H9 (cell line): ENCODE measurements around the gene PTPRK. TPM values are rescaled to one million over a fixed set of nuclear protein-coding genes. Genes with fewer than 3 reads are reported as not detected.

Experiments
- DNase-seq: peaks from one replicate; pipeline ENCODE4 v3.0.0-alpha.2; 2017
- H2AFZ ChIP-seq: one replicate; pipeline ENCODE4 v1.6.1; 2013; ENCODE audit warnings: mild to moderate bottlenecking, low read length, control low read depth, moderate library complexity
- H2AK5ac ChIP-seq: 2 replicates; pipeline ENCODE4 v1.6.1; 2013; ENCODE audit warnings: low read length, control low read depth, mixed read lengths; ENCODE audit not compliant: insufficient read length
- H2BK120ac ChIP-seq: one replicate; pipeline ENCODE4 v1.6.1; 2013; ENCODE audit warnings: low read depth, mild to moderate bottlenecking, low read length, control low read depth, inconsistent platforms; ENCODE audit not compliant: poor library complexity, severe bottlenecking
- H2BK12ac ChIP-seq: 2 replicates; pipeline ENCODE4 v1.6.1; 2013; ENCODE audit warnings: low read length, control low read depth, mixed read lengths, low read depth; ENCODE audit not compliant: insufficient read length
- H2BK15ac ChIP-seq: 2 replicates; pipeline ENCODE4 v1.6.1; 2013; ENCODE audit warnings: low read depth, low read length, control low read depth
- H2BK20ac ChIP-seq: one replicate; pipeline ENCODE4 v1.6.1; 2013; ENCODE audit warnings: low read depth, mild to moderate bottlenecking, low read length, control low read depth, inconsistent platforms; ENCODE audit not compliant: poor library complexity, severe bottlenecking
- H2BK5ac ChIP-seq: 2 replicates; pipeline ENCODE4 v1.6.1; 2013; ENCODE audit warnings: low read length, control low read depth, mixed read lengths; ENCODE audit not compliant: insufficient read length
- H3K14ac ChIP-seq: 2 replicates; pipeline ENCODE4 v1.6.1; 2013; ENCODE audit warnings: low read length, control low read depth; ENCODE audit not compliant: insufficient read depth
- H3K18ac ChIP-seq: 2 replicates; pipeline ENCODE4 v1.6.1; 2013; ENCODE audit warnings: low read depth, mild to moderate bottlenecking, mixed read lengths, low read length, control low read depth; ENCODE audit not compliant: insufficient read length
- H3K23ac ChIP-seq: 2 replicates; pipeline ENCODE4 v1.6.1; 2013; ENCODE audit warnings: low read length, control low read depth, mixed read lengths, low read depth; ENCODE audit not compliant: insufficient read length
- H3K23me2 ChIP-seq: 2 replicates; pipeline ENCODE4 v1.6.1; 2013; ENCODE audit warnings: low read depth, mild to moderate bottlenecking, mixed read lengths, low read length, control low read depth; ENCODE audit not compliant: insufficient read length, poor library complexity, severe bottlenecking
- H3K27ac ChIP-seq: 2 replicates; pipeline ENCODE4 v1.5.1; 2013; ENCODE audit warnings: low read length, control low read depth, mixed read lengths, low read depth; ENCODE audit not compliant: insufficient read length
- H3K27me3 ChIP-seq: 2 replicates; pipeline ENCODE4 v1.6.1; 2013; ENCODE audit warnings: low read length, control low read depth, inconsistent platforms; ENCODE audit not compliant: insufficient read depth
- H3K4ac ChIP-seq: 2 replicates; pipeline ENCODE4 v1.6.1; 2013; ENCODE audit warnings: low read depth, mild to moderate bottlenecking, control low read depth, inconsistent platforms, low read length, moderate library complexity
- H3K4me1 ChIP-seq: 2 replicates; pipeline ENCODE4 v1.6.1; 2013; ENCODE audit warnings: low read length, control low read depth, inconsistent platforms; ENCODE audit not compliant: insufficient read depth
- H3K4me2 ChIP-seq: 2 replicates; pipeline ENCODE4 v1.6.1; 2013; ENCODE audit warnings: low read length, control low read depth, mixed read lengths; ENCODE audit not compliant: insufficient read length, insufficient read depth
- H3K56ac ChIP-seq: 2 replicates; pipeline ENCODE4 v1.6.1; 2013; ENCODE audit warnings: low read depth, mild to moderate bottlenecking, mixed read lengths, low read length, control low read depth; ENCODE audit not compliant: insufficient read length
- H3K79me1 ChIP-seq: 2 replicates; pipeline ENCODE4 v1.6.1; 2013; ENCODE audit warnings: low read depth, mild to moderate bottlenecking, moderate library complexity, low read length, control low read depth, inconsistent platforms; ENCODE audit not compliant: insufficient read depth, poor library complexity, severe bottlenecking
- H3K79me2 ChIP-seq: 2 replicates; pipeline ENCODE4 v1.6.1; 2013; ENCODE audit warnings: low read length, control low read depth, inconsistent platforms; ENCODE audit not compliant: insufficient read depth
- H3K9ac ChIP-seq: 2 replicates; pipeline ENCODE4 v1.6.1; 2013; ENCODE audit warnings: low read length, control low read depth, mixed read lengths; ENCODE audit not compliant: insufficient read length; ENCODE audit errors: extremely low read depth
- H3K9me3 ChIP-seq: one replicate; pipeline ENCODE4 v1.6.1; 2013; ENCODE audit warnings: low read depth, low read length, inconsistent platforms; ENCODE audit not compliant: control insufficient read depth
- H3T11ph ChIP-seq: one replicate; pipeline ENCODE4 v1.6.1; 2013; ENCODE audit warnings: mild to moderate bottlenecking, low read length, control low read depth, inconsistent platforms
- H4K20me1 ChIP-seq: one replicate; pipeline ENCODE4 v1.6.1; 2013; ENCODE audit not compliant: control insufficient read depth, insufficient read length, insufficient read depth
- H4K5ac ChIP-seq: 2 replicates; pipeline ENCODE4 v1.6.1; 2013; ENCODE audit warnings: low read depth, mild to moderate bottlenecking, mixed read lengths, low read length, control low read depth; ENCODE audit not compliant: insufficient read length
- H4K8ac ChIP-seq: replicated peaks from 2 replicates; pipeline ENCODE4 v1.6.1; 2013; ENCODE audit warnings: low read length, control low read depth, mixed read lengths, low read depth; ENCODE audit not compliant: insufficient read length
- H4K91ac ChIP-seq: 2 replicates; pipeline ENCODE4 v1.6.1; 2013; ENCODE audit warnings: low read depth, mild to moderate bottlenecking, moderate library complexity, mixed read lengths, low read length, control low read depth; ENCODE audit not compliant: insufficient read length
- H3K27ac Mint-ChIP-seq, 3 experiments: 2 replicates in 2 of 3; 3 replicates in 1 of 3; pipeline ENCODE4 v1.8.0; 2020 to 2021; ENCODE audit warnings: mixed read lengths in 3 of 3, mild to moderate bottlenecking in 1 of 3, moderate library complexity in 1 of 3
- H3K27me3 Mint-ChIP-seq: 2 replicates; pipeline ENCODE4 v1.8.0; 2021; ENCODE audit warnings: low read depth, mild to moderate bottlenecking, moderate library complexity, mixed read lengths
- H3K36me3 Mint-ChIP-seq, 3 experiments: 2 replicates in 2 of 3; 3 replicates in 1 of 3; pipeline ENCODE4 v1.8.0; 2020 to 2021; ENCODE audit warnings: low read depth in 3 of 3, mixed read lengths in 3 of 3; ENCODE audit not compliant: insufficient read depth in 1 of 3
- H3K4me1 Mint-ChIP-seq, 2 experiments: 2 replicates each; pipeline ENCODE4 v1.8.0; 2020; ENCODE audit warnings: mixed read lengths in 2 of 2
- H3K4me3 Mint-ChIP-seq, 2 experiments: 2 replicates in 1 of 2; 3 replicates in 1 of 2; pipeline ENCODE4 v1.8.0; 2020 to 2021; ENCODE audit warnings: mild to moderate bottlenecking in 2 of 2, mixed read lengths in 2 of 2, moderate library complexity in 1 of 2
- H3K9me3 Mint-ChIP-seq, 2 experiments: 2 replicates in 1 of 2; 3 replicates in 1 of 2; pipeline ENCODE4 v1.8.0; 2020; ENCODE audit warnings: mild to moderate bottlenecking in 2 of 2, mixed read lengths in 2 of 2, moderate library complexity in 1 of 2
- CTCF ChIP-seq: fragments of 200-600 bp; sonication (generic); conservative IDR thresholded peaks from 3 replicates; pipeline ENCODE4 v1.8.0; 2021; ENCODE audit warnings: antibody characterized with exemption, mild to moderate bottlenecking
- whole genome bisulfite sequencing: extraction: QIAGEN DNeasy Blood & Tissue Kit; methylation state at CpG from one replicate; pipeline ENCODE4 v1.1.7; 2013; ENCODE audit warnings: missing lambda C conversion rate, low lambda C conversion rate, mixed read lengths; ENCODE audit not compliant: insufficient read length; ENCODE audit errors: extremely low coverage; 5-methylcytosine and 5-hydroxymethylcytosine counted together
- total RNA-seq: library from RNA; stranded (reverse); gene quantifications from 2 replicates; pipeline ENCODE4 v1.2.1, GENCODE V29; 2021

Gene PTPRK
- total RNA-seq, 1 experiment from 2014 or later, result 47.9 TPM

- Histone ChIP-seq H3T11ph (no peak overlapping the region), H3K4me1 (peaks cover 6% of the 10 kb centered on the region), H2BK15ac (no peak overlapping the region), H3K14ac (no peak overlapping the region), H4K8ac (no peak overlapping the region), H3K27ac (no peak overlapping the region), H3K4me2 (no peak overlapping the region), H4K91ac (no peak overlapping the region), H3K79me2 (peaks cover 5% of the 10 kb centered on the region), H4K5ac (no peak overlapping the region), H3K56ac (no peak overlapping the region), H2BK20ac (no peak overlapping the region), H4K20me1 (no peaks in the 10 kb centered on the region), H3K23me2 (no peaks in the 10 kb centered on the region), H3K9ac (no peak overlapping the region), H2AFZ (no peak overlapping the region), H3K23ac (no peak overlapping the region), H2AK5ac (no peak overlapping the region), H3K27me3 (no peaks in the 10 kb centered on the region), H2BK5ac (no peak overlapping the region), H3K79me1 (peaks cover 4% of the 10 kb centered on the region), H3K9me3 (no peaks in the 10 kb centered on the region), H3K18ac (no peak overlapping the region), H3K4ac (no peak overlapping the region), H2BK120ac (no peak overlapping the region), H2BK12ac (no peak overlapping the region)
- no peaks in the 10 kb centered on the region for H3K9me3 Mint-ChIP-seq
- H3K4me3 Mint-ChIP-seq, result no peak overlapping the region
- DNase-seq, result no peak
- 0 out of 7 replicates have a peak overlapping the region, but pooled peaks of 2 of the 3 experiments have one; percentile 0 to 7 for H3K27ac Mint-ChIP-seq
- no peak for TF ChIP-seq CTCF
- no peaks in the 10 kb centered on the region for H3K27me3 Mint-ChIP-seq
- no CpG with 5 or more reads among the region's 4 CpGs for WGBS
- peaks cover 20 to 21% of the 10 kb centered on the region in 2 experiments for H3K4me1 Mint-ChIP-seq
- no peaks in the 10 kb centered on the region for H3K36me3 Mint-ChIP-seq
These were observed 40.4 kb downstream of the PTPRK start for GRCh38 chr6:128479991-128480390.
